Pancreas (tissue), 10 donors: Measurements from ENCODE around the gene CRACR2B. TPM values are rescaled to one million over a fixed set of nuclear protein-coding genes. Genes with fewer than 3 reads are reported as not detected.

Source experiments
- ATAC-seq, 4 donors: fragments of 200-7000 bp; cut with Tn5 transposase; one replicate each; pipeline versions ENCODE4 v1.8.0 to v1.9.1; 2020; ENCODE audit warnings: mild to moderate bottlenecking in 4 of 4, moderate library complexity in 4 of 4
- DNase-seq, 6 donors: peaks; one replicate each; pipeline ENCODE4 v3.0.0-alpha.2; 2020
- FAIRE-seq: peaks from 2 replicates; lab custom pipeline; 2012; peaks lifted over from hg19 to GRCh38; lab: Jason Lieb, UNC
- H3K27ac ChIP-seq, 4 donors: fragments of 200-600 bp; sonication (generic); 1 replicate in 3 of 4; 2 replicates in 1 of 4; pipeline versions ENCODE4 v1.5.0 to v1.8.0; 2020
- H3K27me3 ChIP-seq, 4 donors: fragments of 200-600 bp; one replicate each; pipeline ENCODE4 v1.8.0; 2021
- H3K36me3 ChIP-seq, 3 donors: fragments of 200-600 bp; sonication (generic) in 1 of 3; one replicate each; pipeline versions ENCODE4 v1.5.0 to v1.8.0; 2020 to 2021
- H3K4me1 ChIP-seq, 3 donors: fragments of 200-600 bp; one replicate each; pipeline ENCODE4 v1.8.0; 2021
- H3K4me3 ChIP-seq, 4 donors: fragments of 200-600 bp; sonication (generic) in 2 of 4; one replicate each; pipeline versions ENCODE4 v1.5.0 to v1.8.0; 2020 to 2021
- H3K9me3 ChIP-seq, 4 donors: fragments of 200-600 bp; one replicate each; pipeline ENCODE4 v1.8.0; 2021
- WGBS, 2 donors: extraction: QIAGEN DNeasy Blood & Tissue Kit; methylation state at CpG; one replicate each; pipeline ENCODE4 v1.1.7; 2013; 5-methylcytosine and 5-hydroxymethylcytosine counted together
- intact Hi-C, 3 donors: fragments of 100-400 bp; cut with DNase I; formaldehyde crosslinking; loops; one replicate each; pipeline versions ENCODE4 v1.11.1 to v1.14.2; 2022
- polyA plus RNA-seq, 2 donors: library from polyadenylated mRNA; stranded (reverse); fragments of 200-250 nt; gene quantifications; one replicate each; pipeline ENCODE4 v1.2.3, GENCODE V29; 2013
- total RNA-seq, 6 donors: library from RNA; stranded (reverse); fragmentation: NEBNext Ultra II Directional in 4 of 6; extraction: Animal tissue kit (Norgen Biotek cat#: 25700) in 4 of 6; gene quantifications; one replicate each; pipeline versions ENCODE4 v1.2.1 to v1.2.4, GENCODE V29; 2021 to 2023
- TF ChIP-seq, protein P1 (sequence below), 4 donors: fragments of 200-600 bp; sonication (generic) in 3 of 4; IDR thresholded peaks; one replicate each; pipeline versions ENCODE4 v1.5.0 to v1.8.0; 2021; ENCODE audit warnings: antibody characterized with exemption in 4 of 4
- donor health status: healthy with polysubstance abuse.
- donor health status: DM: no; HTN: no; CAD: no; lungs with moderate emphysema.
- donor health status: DM: no; HTN: no; CAD: no.
- donor health status: control.
- donor health status: control.
- donor health status: Bipolar disorder and iron deficiency.
- donor health status: DM: yes; HTN: yes; CAD: no.
- donor health status: DM: no; HTN: no; CAD: no.
- donor health status: DM: no; HTN: no; CAD: no.
- donor health status: DM: yes; HTN: yes; CAD: no.

Gene CRACR2B
- total and polyA plus RNA-seq, 8 donors: 60.6 to 378 (median 125) TPM

- intact Hi-C loops: no loop called here
- ATAC-seq: no peak
- peaks cover 0 to 10% (median 6%) of the 10 kb centered on the region in 3 donors for H3K36me3 ChIP-seq
- H3K9me3 ChIP-seq: no peaks in the 10 kb centered on the region
- TF ChIP-seq, protein P1, sequence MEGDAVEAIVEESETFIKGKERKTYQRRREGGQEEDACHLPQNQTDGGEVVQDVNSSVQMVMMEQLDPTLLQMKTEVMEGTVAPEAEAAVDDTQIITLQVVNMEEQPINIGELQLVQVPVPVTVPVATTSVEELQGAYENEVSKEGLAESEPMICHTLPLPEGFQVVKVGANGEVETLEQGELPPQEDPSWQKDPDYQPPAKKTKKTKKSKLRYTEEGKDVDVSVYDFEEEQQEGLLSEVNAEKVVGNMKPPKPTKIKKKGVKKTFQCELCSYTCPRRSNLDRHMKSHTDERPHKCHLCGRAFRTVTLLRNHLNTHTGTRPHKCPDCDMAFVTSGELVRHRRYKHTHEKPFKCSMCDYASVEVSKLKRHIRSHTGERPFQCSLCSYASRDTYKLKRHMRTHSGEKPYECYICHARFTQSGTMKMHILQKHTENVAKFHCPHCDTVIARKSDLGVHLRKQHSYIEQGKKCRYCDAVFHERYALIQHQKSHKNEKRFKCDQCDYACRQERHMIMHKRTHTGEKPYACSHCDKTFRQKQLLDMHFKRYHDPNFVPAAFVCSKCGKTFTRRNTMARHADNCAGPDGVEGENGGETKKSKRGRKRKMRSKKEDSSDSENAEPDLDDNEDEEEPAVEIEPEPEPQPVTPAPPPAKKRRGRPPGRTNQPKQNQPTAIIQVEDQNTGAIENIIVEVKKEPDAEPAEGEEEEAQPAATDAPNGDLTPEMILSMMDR (IDR thresholded peaks at IDR 0.05): no peak
- WGBS, 2 donors: 1 to 3% methylated on average over 17 to 22 of the region's 22 CpGs
- H3K4me3 ChIP-seq: peak overlapping the region; percentile 51 to 69 (median 60)
- peaks cover 26 to 48% (median 41%) of the 10 kb centered on the region in 3 donors for H3K4me1 ChIP-seq
- FAIRE-seq: no peak
- DNase-seq: peak in 1 of 6 donors; percentile 80
- H3K27me3 ChIP-seq: no peaks in the 10 kb centered on the region
- peak overlapping the region; percentile 88 to 97 (median 91) for H3K27ac ChIP-seq
Measured at GRCh38 chr11:826836-827145, 928 bp upstream of the CRACR2B start.

- Histone ChIP-seq H3K4me1 (peaks cover 21 to 45% (median 35%) of the 10 kb centered on the region in 3 donors), H3K9me3 (no peaks in the 10 kb centered on the region), H3K27me3 (no peaks in the 10 kb centered on the region), H3K27ac (peak overlapping the region; percentile 88 to 97 (median 91)), H3K36me3 (peaks cover 0 to 10% (median 6%) of the 10 kb centered on the region in 3 donors), H3K4me3 (peak overlapping the region; percentile 51 to 69 (median 60))
- TF ChIP-seq, protein P1 (IDR thresholded peaks at IDR 0.05): no peak
- peak; percentile 80 to 90 (median 82) for DNase-seq
- WGBS, 2 donors: 1 to 5% methylated on average over 23 to 66 of the region's 66 CpGs
- peak; percentile 23 to 41 (median 32) for ATAC-seq
- intact Hi-C loops: no loop called here
- no peak for FAIRE-seq
Measured at GRCh38 chr11:827146-827896, 398 bp upstream of the CRACR2B start.

DNA sequence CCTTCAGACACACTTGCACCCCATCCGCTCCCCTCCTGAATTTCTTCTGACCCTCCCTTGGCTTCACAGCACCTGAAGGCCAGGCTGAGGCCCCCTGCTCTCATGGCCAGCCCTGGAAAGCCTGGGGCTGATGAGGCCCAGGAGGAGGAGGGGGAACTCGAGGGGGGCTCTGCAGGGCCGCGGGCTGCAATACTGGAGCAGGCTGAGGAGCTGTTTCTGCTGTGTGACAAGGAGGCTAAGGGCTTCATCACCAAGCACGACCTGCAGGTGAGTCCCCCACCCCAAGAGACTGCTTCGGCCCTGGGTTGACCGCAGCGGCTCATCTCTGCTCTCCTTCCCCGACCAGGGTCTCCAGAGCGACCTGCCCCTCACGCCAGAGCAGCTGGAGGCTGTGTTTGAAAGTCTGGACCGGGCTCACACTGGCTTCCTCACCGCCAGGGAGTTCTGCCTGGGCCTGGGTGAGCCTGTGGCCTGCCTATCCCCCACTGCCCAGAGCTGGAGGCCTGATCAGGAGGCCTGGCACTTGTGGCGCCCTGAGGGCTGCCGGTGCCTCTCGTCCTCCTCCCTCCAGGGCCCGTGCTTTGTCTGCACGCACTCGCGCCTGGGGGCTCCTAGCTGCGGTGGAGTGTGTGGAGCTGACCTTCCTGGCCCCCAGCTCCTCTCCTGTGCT, 922 bp downstream of the CRACR2B start:
- 56% methylated on average over 20 to 21 of the region's 21 CpGs for WGBS, 2 donors
- FAIRE-seq: no peak
- no peak for ATAC-seq
- DNase-seq: peak in 2 of 6 donors; percentile 58 to 81
- Histone ChIP-seq H3K4me1 (peaks cover 20 to 36% (median 34%) of the 10 kb centered on the region in 3 donors), H3K27ac (peak overlapping the region; percentile 8 to 97 (median 50)), H3K27me3 (no peaks in the 10 kb centered on the region), H3K9me3 (no peaks in the 10 kb centered on the region), H3K4me3 (peak overlapping the region in 3 of 4 donors; percentile 0 to 69 (median 63)), H3K36me3 (peaks cover 0 to 10% (median 6%) of the 10 kb centered on the region in 3 donors)
- TF ChIP-seq, protein P1 (IDR thresholded peaks at IDR 0.05): no peak
- intact Hi-C loops: no loop called here

- DNase-seq: peak in 3 of 6 donors; percentile 43 to 86 (median 64)
- TF ChIP-seq, protein P1 (IDR thresholded peaks at IDR 0.05): no peak
- Histone ChIP-seq H3K9me3 (no peaks in the 10 kb centered on the region), H3K27me3 (no peaks in the 10 kb centered on the region), H3K36me3 (peaks cover 0 to 3% (median under 1%) of the 10 kb centered on the region in 3 donors), H3K27ac (peak overlapping the region in 3 of 4 donors; percentile 8 to 92 (median 8)), H3K4me3 (peak overlapping the region in 2 of 4 donors; percentile 22 to 63), H3K4me1 (peaks cover 20 to 36% (median 34%) of the 10 kb centered on the region in 3 donors)
- 62 to 64% methylated on average over 32 to 40 of the region's 40 CpGs for WGBS, 2 donors
- FAIRE-seq: no peak
- intact Hi-C loops: no loop called here
- no peak for ATAC-seq
Measured at GRCh38 chr11:829176-829846, 1.6 kb downstream of the CRACR2B start.
